B cell (primary cell): ENCODE data around the gene ELF1.

ENCODE experiments used
- CTCF ChIP-seq: fragments of 200-600 bp; IDR thresholded peaks from one replicate; pipeline ENCODE4 v1.8.0; 2022; ENCODE audit warnings: antibody characterized with exemption, mild to moderate bottlenecking
- EZH2 ChIP-seq: IDR thresholded peaks from 2 replicates; pipeline ENCODE4 v1.6.1; 2012; ENCODE audit warnings: borderline replicate concordance, low read depth, mild to moderate bottlenecking, moderate library complexity, low read length; ENCODE audit not compliant: insufficient read depth, poor library complexity, severe bottlenecking

- TF ChIP-seq CTCF (no peak), EZH2 (no peak)
Observed at GRCh38 chr13:41004875-41005693, 14.0 kb downstream of the ELF1 start.
